NCI-H446 (cell line): Measurements from ENCODE around the gene TMX1.

Experiments
- DNase-seq, 2 experiments: peaks; one replicate each; lab custom pipeline; 2025; lab: John Stamatoyannopoulos, UW

The TMX1 gene

DNA sequence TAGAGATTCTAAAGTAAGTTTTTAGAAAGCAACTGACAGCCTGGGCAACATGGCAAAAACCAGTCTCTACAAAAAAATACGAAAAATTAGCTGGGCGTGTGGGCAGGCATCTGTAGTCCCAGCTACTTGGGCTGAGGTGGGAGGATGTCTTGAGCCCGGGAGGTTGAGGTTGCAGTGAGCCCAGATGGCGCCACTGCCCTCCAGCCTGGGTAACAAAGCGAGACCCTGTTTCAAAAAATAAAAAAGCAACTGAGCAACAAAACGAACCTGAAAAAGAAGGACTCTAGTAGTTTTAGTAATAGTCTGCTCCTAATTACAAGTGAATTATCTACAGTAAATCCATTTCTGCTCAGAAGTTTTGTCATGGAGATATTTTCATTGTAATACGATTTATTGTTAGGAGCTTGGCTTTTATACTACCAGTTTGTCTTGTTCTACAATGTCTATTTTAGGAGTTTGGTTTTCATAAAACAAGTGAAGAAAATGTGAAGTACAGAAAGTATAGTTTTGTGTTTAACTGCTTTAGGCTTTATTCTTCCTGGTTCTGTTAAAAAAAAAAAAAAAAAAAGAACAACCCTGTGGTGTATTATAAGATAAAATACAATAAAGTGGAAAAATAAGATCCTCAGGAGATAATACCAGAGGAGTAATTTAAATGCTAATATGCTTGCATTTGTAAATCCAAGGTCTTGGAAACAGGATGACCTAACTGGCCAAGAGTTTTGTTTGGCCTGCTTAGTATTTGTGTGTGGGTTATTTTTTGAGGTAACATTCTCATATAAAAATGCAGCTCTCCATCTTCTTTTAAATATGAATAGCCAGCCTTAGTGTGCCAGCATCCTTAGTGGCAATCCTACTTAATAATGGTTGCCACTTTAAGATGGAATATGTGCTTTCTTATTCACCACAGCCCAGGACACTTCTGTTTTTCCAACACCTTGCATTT, 2.8 kb downstream of the TMX1 start:
- peak in 1 of 2 experiments; percentile 27 for DNase-seq

DNA sequence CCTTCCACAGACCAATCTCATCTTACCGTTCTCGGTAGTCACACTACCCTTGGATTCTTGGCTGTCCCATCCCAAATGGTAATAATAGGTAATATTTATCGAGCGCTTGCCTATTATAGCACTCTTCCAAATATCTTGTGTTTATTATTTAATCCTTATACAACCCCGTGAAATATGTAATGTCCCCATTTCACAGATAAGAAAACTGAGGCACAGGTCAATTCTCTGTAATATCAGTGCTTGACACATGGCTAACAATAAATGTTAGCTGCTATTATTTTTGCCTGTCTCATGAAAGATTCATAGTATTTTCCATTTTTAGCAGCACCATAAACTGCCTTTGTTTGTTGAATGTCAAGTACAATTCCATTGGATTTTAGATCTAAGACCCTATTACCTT, 4.5 kb downstream of the TMX1 start:
- no peak for DNase-seq

DNA sequence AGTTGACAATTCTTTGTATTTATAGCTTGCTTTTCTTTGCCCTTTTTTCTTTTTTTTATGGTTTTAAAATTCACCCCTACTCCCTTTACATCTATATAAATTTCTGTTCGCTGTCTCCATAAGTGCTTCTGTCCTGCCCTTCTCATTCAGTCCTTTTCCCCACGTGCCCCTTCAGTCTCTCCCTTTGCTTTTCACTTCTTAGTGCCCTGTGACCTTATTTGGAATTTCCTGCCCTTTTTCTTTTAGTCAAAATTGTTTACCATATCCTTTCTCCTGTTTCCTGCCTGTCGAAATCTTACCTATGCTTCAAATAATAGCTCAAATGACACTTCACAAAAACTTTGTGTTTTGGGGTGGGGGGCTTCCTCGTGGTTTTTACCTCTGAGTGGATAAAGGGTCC, 6.0 kb downstream of the TMX1 start:
- DNase-seq, result no peak

DNA sequence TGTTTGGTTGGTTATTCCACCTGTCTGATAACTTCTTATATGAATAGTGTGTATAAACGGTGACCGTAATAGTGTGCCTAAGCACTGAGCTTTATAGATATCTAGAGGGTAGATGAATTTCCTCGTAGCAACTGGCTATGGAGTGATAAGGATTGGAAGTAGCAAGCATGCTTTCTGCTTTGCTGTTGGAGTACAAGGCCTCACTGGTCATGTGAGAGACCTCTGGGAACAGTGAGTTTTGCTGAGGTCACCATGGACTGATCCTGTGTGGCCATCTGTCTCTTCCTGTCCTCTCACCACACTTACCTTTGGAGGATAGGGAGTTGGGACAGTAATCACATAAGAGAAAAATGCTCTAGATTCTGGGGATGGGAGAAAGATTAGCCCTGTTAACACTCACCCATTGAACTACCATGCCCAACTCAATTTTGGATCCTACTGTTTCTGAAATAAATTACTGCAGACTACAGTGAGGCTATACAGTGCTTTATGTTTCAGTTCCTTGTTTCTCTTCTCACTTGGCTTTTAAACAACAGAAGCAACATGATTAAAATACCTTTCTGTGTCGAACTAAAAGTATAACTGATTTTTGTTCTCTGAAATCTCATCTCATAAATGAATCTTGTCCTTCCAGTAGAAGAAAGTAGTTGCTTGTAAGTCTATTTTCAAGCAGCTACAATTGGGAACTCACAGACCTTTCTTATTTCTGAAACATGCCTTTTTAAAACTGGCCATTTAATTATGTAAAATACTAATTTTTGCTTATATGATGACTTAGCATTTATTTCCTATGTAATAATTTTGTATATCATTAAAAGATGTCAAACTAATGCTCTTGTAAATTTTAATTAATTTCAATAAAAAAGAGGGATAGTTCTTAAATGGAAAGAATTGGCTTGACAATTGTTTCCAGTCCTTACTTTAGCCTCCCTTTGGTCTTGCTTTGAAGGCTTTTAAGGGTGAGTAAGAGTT, 8.3 kb downstream of the TMX1 start:
- DNase-seq, result no peak

DNA sequence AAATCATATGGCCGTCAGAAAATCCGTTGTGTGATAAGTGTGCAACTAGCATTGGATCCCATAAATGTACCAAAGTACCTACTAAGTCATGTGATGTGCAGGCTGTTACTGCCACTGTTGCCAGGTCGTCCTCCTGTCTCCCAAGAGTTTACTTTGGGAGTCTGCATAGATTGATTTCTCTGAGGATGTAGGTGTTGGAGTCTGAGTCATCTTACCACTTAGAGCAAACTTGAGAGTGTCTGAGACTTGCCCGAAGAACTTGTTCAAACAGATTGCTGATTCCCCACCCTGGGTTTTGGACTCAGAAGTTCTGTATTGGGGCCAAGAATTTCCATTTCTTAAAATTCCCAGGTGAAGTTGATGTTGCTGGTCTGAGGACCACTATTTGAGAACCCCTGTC, 11.4 kb downstream of the TMX1 start:
- no peak for DNase-seq

DNA sequence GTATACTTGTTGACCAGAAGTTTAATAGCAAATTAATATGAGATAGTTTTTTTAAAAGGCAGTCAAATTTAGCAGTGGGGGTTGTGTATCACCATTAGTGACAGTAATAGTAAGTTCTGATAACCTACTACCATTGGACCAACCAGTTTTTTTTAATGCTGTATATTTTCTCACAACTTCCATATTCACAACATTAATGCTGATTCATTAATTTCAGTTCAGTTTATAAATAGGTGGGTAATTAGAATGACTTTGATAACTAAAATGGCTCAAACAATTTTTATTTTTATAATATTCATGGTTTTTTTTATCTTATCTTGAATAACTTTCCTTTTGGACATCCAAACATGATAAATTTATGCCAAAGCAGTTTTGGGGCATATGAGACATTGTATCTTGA, 13.8 kb downstream of the TMX1 start:
- no peak for DNase-seq

DNA sequence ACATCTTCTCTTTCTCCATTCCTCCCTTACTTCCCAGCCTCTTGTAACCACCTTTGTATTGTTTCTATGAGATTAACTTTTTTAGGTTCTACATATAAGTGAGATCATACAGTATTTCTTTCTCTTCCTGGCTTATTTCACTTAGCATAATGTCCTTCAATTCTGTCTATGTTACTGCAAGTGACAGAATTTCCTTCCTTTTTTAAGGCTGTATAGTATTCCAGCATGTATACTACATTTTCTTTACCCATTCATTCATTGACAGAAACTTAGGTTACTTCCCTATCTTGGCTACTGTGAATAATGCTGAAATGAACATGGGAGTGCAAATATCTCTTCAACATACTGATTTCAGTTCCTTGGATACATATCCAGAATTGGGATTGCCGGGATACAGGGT, 18.2 kb downstream of the TMX1 start:
- DNase-seq, result no peak

DNA sequence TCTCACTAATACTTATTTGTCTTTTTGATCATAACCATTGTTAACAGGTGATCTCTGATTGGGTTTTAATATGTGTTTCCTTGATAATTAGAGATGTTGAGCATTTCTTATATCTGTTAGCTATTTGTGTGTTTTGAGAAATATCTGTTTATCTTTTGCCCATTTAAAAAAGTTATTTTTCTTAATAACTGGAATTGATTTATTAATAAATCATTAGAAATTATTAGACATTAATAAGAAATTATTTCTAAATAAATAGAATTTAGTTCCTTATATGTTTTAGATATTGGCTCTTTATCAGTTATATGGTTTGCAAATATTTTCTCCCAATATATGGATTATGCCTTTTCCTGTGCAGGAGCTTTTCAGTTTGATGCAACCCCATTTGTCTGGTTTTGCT, 18.7 kb downstream of the TMX1 start:
- DNase-seq, result no peak

DNA sequence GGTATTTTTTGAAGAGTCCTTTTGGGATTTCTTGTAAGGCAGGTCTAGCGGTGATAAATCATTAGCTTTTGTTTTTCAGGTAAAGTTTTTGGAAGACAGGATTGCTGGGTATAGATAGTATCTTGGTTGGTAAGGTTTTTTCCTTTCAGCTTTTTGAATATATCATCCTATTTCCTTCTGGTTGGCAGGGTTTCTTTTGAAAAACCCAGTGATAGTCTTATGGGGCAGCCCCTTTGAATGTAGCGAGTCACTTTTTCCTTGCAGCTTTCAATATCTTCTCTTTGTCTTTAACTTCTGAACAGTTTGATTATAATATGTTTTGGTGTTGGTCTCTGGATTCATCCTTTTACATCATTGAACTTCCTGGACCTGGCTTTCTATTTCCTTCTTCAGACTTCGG, 20.2 kb downstream of the TMX1 start:
- DNase-seq, result no peak

DNA sequence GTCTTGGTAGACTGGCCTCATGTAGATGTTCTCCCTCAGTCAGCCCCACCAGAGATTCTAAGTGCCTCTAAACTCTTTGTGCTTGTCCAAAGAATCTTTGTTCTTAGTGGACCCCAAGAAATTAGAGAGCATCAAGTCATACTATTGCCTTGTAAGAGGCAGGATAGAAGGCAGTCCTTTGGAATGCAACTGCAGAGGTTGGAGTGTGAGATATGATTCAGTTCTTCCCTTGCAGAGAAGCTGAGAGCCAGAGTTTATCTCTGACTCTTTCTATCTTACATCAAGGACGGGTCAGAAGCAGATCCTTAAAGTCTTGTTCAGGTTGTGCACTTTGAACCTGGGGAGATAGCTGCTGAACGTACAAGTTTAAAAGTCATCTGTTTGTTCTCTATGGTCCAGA, 21.1 kb downstream of the TMX1 start:
- no peak for DNase-seq

DNA sequence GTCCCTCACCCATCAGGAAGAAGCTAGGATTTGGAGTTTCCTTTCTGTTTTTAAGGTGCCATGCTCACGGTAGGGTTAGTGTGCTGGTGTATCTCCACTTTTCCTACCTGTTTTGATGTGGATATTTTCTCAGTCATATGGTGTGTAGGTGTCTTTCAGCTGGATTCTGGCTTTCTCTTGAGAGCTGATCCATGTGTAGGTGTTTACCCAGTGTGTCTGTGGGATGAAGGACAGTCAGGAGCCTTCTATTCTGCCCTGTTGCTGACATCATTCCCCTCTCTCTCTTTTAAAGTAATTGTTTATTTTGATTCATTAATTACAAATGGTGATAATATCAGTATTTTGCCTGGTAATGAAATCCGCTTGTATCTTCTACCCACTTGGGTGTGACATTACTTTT, 22.8 kb downstream of the TMX1 start:
- DNase-seq, result no peak

DNA sequence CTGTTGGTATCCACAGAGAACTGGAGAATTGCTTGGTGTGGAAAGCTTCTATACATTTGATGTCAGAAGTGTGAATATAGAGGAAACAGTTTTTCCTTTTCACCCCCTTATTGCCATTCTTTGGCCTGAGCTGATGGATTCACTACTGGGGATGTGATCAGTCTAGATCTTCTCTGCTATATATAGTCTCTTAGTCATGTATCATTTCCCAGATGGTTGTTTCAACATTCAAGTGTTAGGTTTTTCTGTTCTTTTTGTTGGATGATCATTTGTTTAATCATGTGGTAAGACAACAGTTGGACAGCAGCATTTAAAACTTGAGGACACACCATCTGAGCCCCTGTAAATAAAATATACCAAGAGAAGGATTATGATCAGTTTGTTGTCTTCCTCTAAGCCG, 29.6 kb downstream of the TMX1 start:
- no peak for DNase-seq

DNA sequence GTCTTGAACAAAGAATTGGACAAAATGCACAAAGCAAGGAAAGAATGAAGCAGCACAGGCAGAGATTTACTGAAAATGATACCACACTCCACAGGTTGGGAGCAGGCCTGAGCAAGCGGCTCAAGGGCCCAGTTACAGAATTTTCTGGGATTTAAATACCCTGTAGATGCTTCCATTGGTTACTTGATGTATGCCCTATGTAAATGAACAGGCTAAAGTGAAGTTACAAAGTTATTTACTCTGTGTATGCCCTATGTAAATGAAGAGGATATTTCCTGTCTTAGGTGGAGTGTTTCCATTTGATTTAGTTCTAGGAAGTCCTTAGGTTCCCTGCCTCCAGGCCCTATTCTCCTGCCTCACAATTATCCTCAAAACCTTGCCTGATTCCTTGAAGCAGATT, 36.6 kb downstream of the TMX1 start:
- no peak for DNase-seq

DNA sequence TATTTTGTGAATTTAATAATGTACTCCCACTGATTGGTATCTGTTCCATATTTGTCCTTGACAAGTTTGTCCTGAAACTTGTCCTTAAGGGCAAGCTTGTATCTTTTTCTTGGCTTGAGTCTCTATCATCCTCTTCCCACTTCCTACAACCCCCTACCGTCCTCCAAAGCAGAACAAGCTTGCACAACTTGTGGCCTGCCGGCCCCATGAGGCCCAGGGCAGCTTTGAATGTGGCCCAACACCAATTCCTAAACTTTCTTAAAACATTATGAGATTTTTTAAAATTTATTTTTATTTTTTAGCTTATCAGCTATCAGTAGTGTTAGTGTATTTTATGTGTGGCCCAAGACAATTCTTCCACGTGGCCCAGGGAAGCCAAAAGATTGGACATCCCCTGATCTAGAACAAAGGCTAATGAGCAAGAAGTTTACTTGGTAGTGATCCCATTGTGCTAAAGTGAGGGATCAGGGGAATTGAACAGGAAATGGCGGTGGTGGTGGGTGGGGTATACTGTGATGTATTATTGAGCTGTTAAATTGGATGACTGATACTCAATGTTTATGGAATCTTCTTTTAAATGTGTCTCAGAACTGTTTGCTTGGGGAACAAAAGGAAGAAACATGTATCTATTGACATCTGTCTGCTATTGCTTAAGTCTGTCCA, 37.8 kb downstream of the TMX1 start:
- no peak for DNase-seq

DNA sequence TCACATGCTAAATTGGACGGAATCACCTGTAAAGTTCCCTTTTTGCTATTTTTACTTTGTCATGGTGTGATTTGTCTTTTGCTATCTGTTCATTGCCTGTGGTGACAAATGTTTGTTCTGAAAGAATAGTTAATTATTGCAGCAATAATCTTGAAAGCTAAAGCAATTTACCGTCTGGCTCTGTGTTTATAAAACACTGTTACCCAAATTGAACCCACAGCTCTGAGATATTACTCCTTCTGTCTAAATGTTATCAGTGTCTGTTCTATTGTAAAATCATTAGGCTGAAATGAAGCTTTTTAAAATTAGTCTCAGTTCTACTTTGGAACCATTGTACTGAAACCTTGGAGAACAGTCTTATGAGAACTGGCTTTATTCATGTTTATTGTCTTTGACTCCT, 42.5 kb downstream of the TMX1 start:
- DNase-seq, result no peak

DNA sequence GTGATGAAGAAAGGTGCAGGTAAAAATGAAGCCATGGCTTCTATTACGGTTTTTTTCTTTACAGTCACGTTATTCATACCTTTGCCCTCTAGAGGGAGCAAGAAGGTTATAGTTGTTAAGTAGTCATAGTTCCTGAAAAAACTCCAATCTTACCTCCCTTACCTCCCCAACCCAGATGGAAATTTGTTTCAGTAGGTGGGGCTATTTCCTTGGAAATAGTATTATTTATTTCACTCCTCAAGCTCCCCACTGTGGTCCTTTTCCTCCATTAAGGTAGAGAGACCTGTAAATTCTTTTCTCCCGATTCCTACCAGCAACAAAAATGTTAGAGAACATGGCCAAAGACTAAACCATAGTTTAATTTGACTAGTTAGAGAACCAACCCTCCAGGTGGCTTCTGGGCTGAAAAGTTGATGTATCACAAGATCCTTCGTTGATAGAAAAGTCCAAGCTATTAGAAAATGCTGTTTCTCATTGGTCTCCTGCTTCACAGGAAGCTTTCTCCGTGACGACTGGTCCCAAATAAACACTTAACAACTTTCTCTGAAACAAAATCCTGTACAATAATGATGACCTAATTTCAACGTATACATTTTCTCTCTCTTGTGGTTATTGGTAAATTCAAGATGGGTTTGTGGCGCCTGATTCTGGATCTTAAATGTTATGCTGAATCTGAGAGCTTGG, 43.5 kb downstream of the TMX1 start:
- peak; percentile 85 to 93 for DNase-seq

DNA sequence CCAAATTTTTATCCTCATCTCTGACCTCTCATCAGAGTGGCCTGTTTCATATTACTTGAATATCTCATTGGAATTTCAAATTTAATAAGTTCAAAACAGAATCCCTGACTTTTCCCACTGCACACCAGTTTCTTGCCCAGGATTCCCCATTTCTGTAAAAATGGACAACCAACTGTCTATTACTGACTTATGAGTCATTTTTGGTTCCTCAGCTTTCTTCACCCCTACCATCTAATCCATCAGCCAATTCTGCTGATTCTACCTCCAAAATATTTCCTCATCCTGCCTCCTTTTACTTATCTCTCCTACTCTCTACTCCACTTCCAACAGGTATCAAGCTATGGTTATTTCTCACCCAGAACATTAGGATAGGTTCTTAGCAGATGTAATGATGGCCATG, 44.2 kb downstream of the TMX1 start:
- DNase-seq, result no peak

DNA sequence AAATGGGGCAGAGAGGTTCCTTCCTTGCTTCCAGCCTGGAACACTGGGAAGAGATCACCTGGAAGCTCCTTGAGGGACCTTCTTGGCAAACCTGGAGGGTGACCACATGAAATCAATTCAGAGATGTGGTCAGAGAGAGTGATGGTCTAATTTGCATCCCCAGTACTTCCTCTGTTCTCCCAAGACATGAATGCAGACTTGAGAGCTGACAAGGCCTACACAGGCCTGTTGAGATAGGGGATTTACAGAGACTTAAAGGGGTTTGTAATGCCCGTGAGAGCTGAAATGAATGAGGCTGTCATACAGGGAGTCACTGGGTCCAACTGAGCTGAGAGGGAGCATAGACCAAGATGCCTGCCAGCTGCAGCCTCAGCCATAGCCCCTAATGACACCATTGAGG, 45.1 kb downstream of the TMX1 start:
- no peak for DNase-seq

DNA sequence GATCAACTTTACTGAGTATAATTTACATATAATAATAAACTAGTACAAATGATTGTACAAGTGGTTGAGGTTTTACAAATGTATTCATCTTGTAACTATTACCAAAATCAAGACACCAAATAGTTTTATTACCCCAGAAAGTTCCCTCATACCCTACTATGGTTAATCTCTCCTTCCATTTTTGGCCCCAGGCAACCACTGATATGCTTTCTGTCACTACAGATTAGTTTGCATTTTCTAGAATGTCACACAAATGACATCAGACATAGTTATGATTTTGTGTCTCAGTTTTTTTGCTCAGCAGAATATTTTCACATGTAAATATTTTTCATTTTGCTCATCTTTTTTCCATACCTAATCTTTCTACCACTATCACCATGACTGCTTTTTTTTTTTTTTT, 49.1 kb downstream of the TMX1 start:
- DNase-seq, result no peak

DNA sequence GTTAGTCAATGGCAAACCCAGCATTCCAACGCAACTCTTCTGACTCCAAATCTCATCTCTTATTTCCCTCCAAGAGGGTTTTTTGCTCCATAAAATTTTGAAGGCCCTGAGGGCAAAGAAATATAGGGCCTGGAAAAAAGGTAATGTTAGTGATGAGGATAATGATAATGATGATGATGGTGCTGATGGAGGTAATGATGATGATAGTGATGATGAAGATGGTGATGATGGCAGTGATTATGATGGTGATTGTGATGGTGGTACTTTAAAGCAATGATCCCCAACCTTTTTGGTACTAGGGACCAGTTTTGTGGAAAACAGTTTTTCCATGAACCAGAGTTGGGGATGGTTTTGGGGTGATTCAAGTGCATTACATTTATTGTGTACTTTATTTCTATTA, 50.1 kb downstream of the TMX1 start:
- no peak for DNase-seq

DNA sequence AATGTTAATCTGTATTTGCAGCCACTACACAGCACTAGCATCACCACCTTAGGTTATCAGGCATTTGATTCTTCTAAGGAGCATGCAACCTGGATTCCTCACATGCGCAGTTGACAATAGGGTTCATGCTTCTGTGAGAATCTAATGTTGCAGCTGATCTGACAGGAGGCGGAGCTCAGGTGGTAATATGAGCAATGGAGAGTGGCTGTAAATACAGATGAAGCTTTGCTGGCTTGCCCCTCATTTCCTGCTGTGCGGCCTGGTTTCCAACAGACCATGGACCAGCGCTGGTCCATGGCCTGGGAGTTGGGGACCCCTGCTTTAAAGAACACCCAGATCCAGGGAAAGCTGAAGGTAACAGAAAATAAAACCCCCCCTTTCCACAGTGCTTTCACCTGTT, 51.0 kb downstream of the TMX1 start:
- peak in 1 of 2 experiments; percentile 12 for DNase-seq
